Panc1 (cell line): ENCODE measurements around the gene HLA-DOB. TPM values are rescaled to one million over a fixed set of nuclear protein-coding genes. Genes with fewer than 3 reads are reported as not detected.

Experiments
- ATAC-seq: fragments of 200-7000 bp; cut with Tn5 transposase; 2 replicates; pipeline ENCODE4 v1.9.1; 2020; ENCODE audit warnings: mild to moderate bottlenecking, moderate library complexity
- BruUV-seq: library from RNA; stranded (reverse); fragments of 400-500 nt; replicated peaks from 2 replicates; lab custom pipeline; 2021; lab: Mats Ljungman, UMichigan
- CTCF ChIA-PET: fragments of 300-600 bp; sonication (Branson Sonifier 250); formaldehyde crosslinking; loops from one replicate; lab custom pipeline; 2022; ENCODE audit warnings: antibody characterized with exemption; lab: Charles Lee
- POLR2A ChIA-PET: fragments of 300-600 bp; sonication (Branson Sonifier 250); formaldehyde crosslinking; loops from one replicate; lab custom pipeline; 2022; ENCODE audit warnings: antibody characterized with exemption; lab: Charles Lee
- DNase-seq: peaks from one replicate; pipeline ENCODE4 v3.0.0-alpha.2; 2010; ENCODE audit warnings: low read depth, low spot score
- H3K27ac ChIP-seq: 2 replicates; pipeline ENCODE4 v1.5.1; 2011; ENCODE audit warnings: mild to moderate bottlenecking, low read length, inconsistent platforms
- H3K27me3 ChIP-seq: fragments of 200-500 bp; sonication (Bioruptor generic); 2 replicates; pipeline ENCODE4 v1.6.0; 2014; ENCODE audit warnings: low read length, inconsistent platforms; ENCODE audit not compliant: control insufficient read depth, insufficient read depth
- H3K36me3 ChIP-seq: fragments of 200-500 bp; sonication (Bioruptor generic); 2 replicates; pipeline ENCODE4 v1.5.1; 2014; ENCODE audit warnings: inconsistent platforms, mild to moderate bottlenecking, low read length, moderate library complexity; ENCODE audit not compliant: control insufficient read depth, insufficient read depth
- H3K4me1 ChIP-seq: 2 replicates; pipeline ENCODE4 v1.5.1; 2011; ENCODE audit warnings: inconsistent platforms, mild to moderate bottlenecking, low read length, moderate library complexity; ENCODE audit not compliant: control insufficient read depth, insufficient read depth
- H3K4me3 ChIP-seq, 2 experiments: 2 replicates each; pipeline ENCODE4 v1.5.1; 2011 to 2012; ENCODE audit warnings: low read depth in 2 of 2, low read length in 2 of 2, mild to moderate bottlenecking in 2 of 2, inconsistent platforms in 1 of 2, moderate library complexity in 1 of 2
- H3K9me3 ChIP-seq: fragments of 200-500 bp; sonication (Bioruptor generic); 2 replicates; pipeline ENCODE4 v1.5.1; 2014; ENCODE audit warnings: low read depth, mild to moderate bottlenecking, inconsistent platforms, low read length, moderate library complexity; ENCODE audit not compliant: control insufficient read depth, insufficient read depth
- CTCF ChIP-seq: fragments of 450-650 bp; IDR thresholded peaks from 2 replicates; pipeline ENCODE4 v1.5.1; 2017; ENCODE audit warnings: mild to moderate bottlenecking
- POLR2AphosphoS5 ChIP-seq: IDR thresholded peaks from 2 replicates; pipeline ENCODE4 v1.6.1; 2012; ENCODE audit warnings: mild to moderate bottlenecking, low read depth, low read length, moderate library complexity
- REST ChIP-seq, 2 experiments: IDR thresholded peaks; 2 replicates each; pipeline ENCODE4 v1.6.1; 2011 to 2012; ENCODE audit warnings: low read depth in 2 of 2, control low read depth in 1 of 2, low read length in 1 of 2, mild to moderate bottlenecking in 1 of 2, moderate library complexity in 1 of 2; ENCODE audit not compliant: insufficient read depth in 1 of 2
- SIN3A ChIP-seq: IDR thresholded peaks from 2 replicates; pipeline ENCODE4 v1.6.1; 2012; ENCODE audit warnings: low read depth, mild to moderate bottlenecking, low read length, moderate library complexity, borderline replicate concordance; ENCODE audit not compliant: insufficient read depth
- TCF7L2 ChIP-seq: IDR thresholded peaks from 2 replicates; pipeline ENCODE4 v1.6.1; 2011; ENCODE audit warnings: mild to moderate bottlenecking, low read depth, low read length, inconsistent platforms
- in situ Hi-C: cut with HindIII; loops from 2 replicates; pipeline ENCODE4 v1.10.0; 2016; ENCODE audit warnings: low sequenced_read_pairs, low pct_unique_long_range_greater_than_20kb
- intact Hi-C: fragments of 100-400 bp; cut with micrococcal nuclease; formaldehyde crosslinking; loops from one replicate; pipeline ENCODE4 v1.10.0; 2022; ENCODE audit not compliant: unreplicated experiment
- total RNA-seq: library from RNA; stranded (reverse); gene quantifications from one replicate; pipeline ENCODE4 v1.2.1, GENCODE V29; 2021; ENCODE audit not compliant: unreplicated experiment

HLA-DOB gene
- total RNA-seq, 1 experiment from 2014 or later = 0.39 TPM

- Histone ChIP-seq H3K9me3 (no peaks in the 10 kb centered on the region), H3K27me3 (peaks cover 28% of the 10 kb centered on the region), H3K27ac (no peak overlapping the region), H3K4me1 (peaks cover 3% of the 10 kb centered on the region), H3K36me3 (no peaks in the 10 kb centered on the region), H3K4me3 (no peak overlapping the region)
- in situ Hi-C loops = no loop called here
- no peak for TF ChIP-seq SIN3A
- no TSS peak for BruUV-seq
- DNase-seq = no peak
- no peak for ATAC-seq
- ChIA-PET CTCF (no interaction called here), POLR2A (no interaction called here)
- intact Hi-C loops = no loop called here
Measured at GRCh38 chr6:32792901-32793435, 23.8 kb downstream of the HLA-DOB start.

- Histone ChIP-seq H3K36me3 (no peaks in the 10 kb centered on the region), H3K4me3 (no peak overlapping the region), H3K9me3 (no peaks in the 10 kb centered on the region), H3K27me3 (peaks cover 34% of the 10 kb centered on the region), H3K4me1 (no peaks in the 10 kb centered on the region), H3K27ac (no peak overlapping the region)
- POLR2A ChIA-PET = no interaction called here
- CTCF ChIA-PET = no interaction called here
- intact Hi-C loops = no loop called here
- TF ChIP-seq REST (IDR thresholded peaks at IDR 0.05; ENCODE audit: insufficient read depth in 1 of 2, low read depth in 2 of 2, low read length in 1 of 2) (no peak), CTCF (no peak), POLR2AphosphoS5 (no peak), TCF7L2 (no peak), SIN3A (no peak)
- in situ Hi-C loops = no loop called here
- no TSS peak for BruUV-seq
- no peak for DNase-seq
- ATAC-seq = peak; percentile 67; the same call in 1 of the 2 replicates
Measured at GRCh38 chr6:32790306-32790705, 26.5 kb downstream of the HLA-DOB start.

GRCh38 chr6:32785781-32786533 lies 30.8 kb downstream of the HLA-DOB start:
- peaks cover 13% of the 10 kb centered on the region for H3K27me3 ChIP-seq
- ChIA-PET POLR2A (interaction anchor here (0.7 kb wide), 1 partner anchor 84 kb away, joined by 4 read pairs; no protein-coding TSS in a partner anchor), CTCF (interaction anchor here (0.6 to 1.2 kb wide), 9 partner anchors 9 to 600 kb away, joined by 3 to 8 read pairs (median 3); partner anchors contain the start of gene TAP2)
- in situ Hi-C loops = no loop called here
- H3K27ac ChIP-seq = no peak overlapping the region
- peak; percentile 95 for ATAC-seq
- H3K4me1 ChIP-seq = no peaks in the 10 kb centered on the region
- intact Hi-C loops = loop anchor here (10.0 kb wide), 2 partner anchors 81 to 541 kb away; no protein-coding TSS in a partner anchor
- H3K36me3 ChIP-seq = no peaks in the 10 kb centered on the region
- BruUV-seq = no TSS peak
- no peak overlapping the region for H3K4me3 ChIP-seq
- TF ChIP-seq CTCF (peak; percentile 74), REST (IDR thresholded peaks at IDR 0.05; ENCODE audit: insufficient read depth in 1 of 2, low read depth in 2 of 2, low read length in 1 of 2) (no peak)
- DNase-seq = peak; percentile 24
- no peaks in the 10 kb centered on the region for H3K9me3 ChIP-seq
